ENCODE data around the gene SLC26A8.
"Not testable (repeated sequence)": the region's sequence is repeated elsewhere in the genome, so short reads cannot be mapped to it uniquely, and the experiment has no call there.

Gene SLC26A8

DNA sequence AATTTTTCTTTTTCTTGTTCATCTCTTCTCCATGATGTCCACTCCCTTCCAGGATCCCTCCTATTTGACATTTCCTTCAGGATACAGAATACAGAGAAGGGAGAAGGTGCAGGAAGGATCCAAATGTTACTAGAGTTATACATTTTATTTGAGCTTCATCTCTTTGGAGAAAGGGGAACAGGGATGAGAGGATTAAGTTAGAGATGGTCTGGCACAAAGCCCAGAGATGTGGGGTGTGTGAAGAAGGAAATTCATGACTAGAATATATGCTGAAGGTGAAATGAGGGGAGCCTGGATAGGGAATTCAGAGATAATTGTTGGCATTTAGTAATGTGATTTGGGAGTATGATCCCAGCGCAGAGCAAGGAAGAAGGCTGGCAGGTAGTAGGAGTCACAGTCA, 81.1 kb downstream of the SLC26A8 start:
- DNase-seq, result no peak
- Histone ChIP-seq H2AFZ (ENCODE audit: insufficient read depth, low read length, poor library complexity) (no peak overlapping the region), H3K4me2 (ENCODE audit: low read length) (no peak overlapping the region), H2BK120ac (ENCODE audit: insufficient read depth, low read length, poor library complexity) (no peak overlapping the region), H4K8ac (ENCODE audit: low read depth, low read length) (no peak overlapping the region), H3K27me3 (ENCODE audit: insufficient read depth, low read length) (no peaks in the 10 kb centered on the region), H4K12ac (ENCODE audit: low read depth, low read length) (no peak overlapping the region), H3K4me3 (ENCODE audit: low read depth, low read length) (no peak overlapping the region), H3K18ac (ENCODE audit: low read length) (no peak overlapping the region), H3K27ac (ENCODE audit: low read depth, low read length) (no peak overlapping the region), H3K79me1 (ENCODE audit: low read length) (no peaks in the 10 kb centered on the region), H3K4ac (ENCODE audit: low read depth, low read length) (no peak overlapping the region), H2BK5ac (ENCODE audit: low read depth, low read length, poor library complexity) (no peak overlapping the region), H2BK12ac (ENCODE audit: low read length) (no peak overlapping the region), H3K79me2 (ENCODE audit: control insufficient read depth, insufficient read depth, low read length, poor library complexity) (no peaks in the 10 kb centered on the region), H3K23ac (ENCODE audit: low read length) (no peak overlapping the region), H3K14ac (ENCODE audit: low read length) (no peak overlapping the region), H3K4me1 (ENCODE audit: control insufficient read depth in 1 of 2, insufficient read depth in 2 of 2, low read length in 2 of 2) (peaks cover 2 to 3% of the 10 kb centered on the region in 2 experiments), H3K9ac (ENCODE audit: low read length) (no peak overlapping the region), H4K91ac (ENCODE audit: low read depth, low read length) (no peak overlapping the region), H3K36me3 (ENCODE audit: control insufficient read depth in 1 of 2, insufficient read depth in 2 of 2, low read length in 2 of 2) (no peaks in the 10 kb centered on the region), H2AK5ac (ENCODE audit: low read length) (no peak overlapping the region), H3K9me3 (ENCODE audit: insufficient read depth, low read depth, low read length) (no peaks in the 10 kb centered on the region)
- WGBS (ENCODE audit: extremely low coverage, insufficient coverage, insufficient read length), result no CpG with 5 or more reads among the region's 1 CpG

- Histone ChIP-seq H3K4me3 (ENCODE audit: low read depth, low read length) (no peak overlapping the region), H2BK12ac (ENCODE audit: low read length) (no peak overlapping the region), H2BK120ac (ENCODE audit: insufficient read depth, low read length, poor library complexity) (no peak overlapping the region), H4K8ac (ENCODE audit: low read depth, low read length) (no peak overlapping the region), H3K18ac (ENCODE audit: low read length) (no peak overlapping the region), H3K9ac (ENCODE audit: low read length) (no peak overlapping the region), H3K27ac (ENCODE audit: low read depth, low read length) (no peak overlapping the region), H2AK5ac (ENCODE audit: low read length) (no peak overlapping the region), H3K4ac (ENCODE audit: low read depth, low read length) (no peak overlapping the region), H3K23ac (ENCODE audit: low read length) (no peak overlapping the region), H3K79me2 (ENCODE audit: control insufficient read depth, insufficient read depth, low read length, poor library complexity) (no peaks in the 10 kb centered on the region), H3K4me2 (ENCODE audit: low read length) (no peak overlapping the region), H3K4me1 (ENCODE audit: control insufficient read depth in 1 of 2, insufficient read depth in 2 of 2, low read length in 2 of 2) (peaks cover 2 to 3% of the 10 kb centered on the region in 2 experiments), H4K91ac (ENCODE audit: low read depth, low read length) (no peak overlapping the region), H3K79me1 (ENCODE audit: low read length) (no peaks in the 10 kb centered on the region), H3K14ac (ENCODE audit: low read length) (no peak overlapping the region), H3K27me3 (ENCODE audit: insufficient read depth, low read length) (no peaks in the 10 kb centered on the region), H3K36me3 (ENCODE audit: control insufficient read depth in 1 of 2, insufficient read depth in 2 of 2, low read length in 2 of 2) (no peaks in the 10 kb centered on the region), H2BK5ac (ENCODE audit: low read depth, low read length, poor library complexity) (no peak overlapping the region), H4K12ac (ENCODE audit: low read depth, low read length) (no peak overlapping the region), H2AFZ (ENCODE audit: insufficient read depth, low read length, poor library complexity) (no peak overlapping the region), H3K9me3 (ENCODE audit: insufficient read depth, low read depth, low read length) (no peaks in the 10 kb centered on the region)
- DNase-seq, result no peak
Measured at GRCh38 chr6:35942355-35942754, 82.1 kb downstream of the SLC26A8 start.

DNA sequence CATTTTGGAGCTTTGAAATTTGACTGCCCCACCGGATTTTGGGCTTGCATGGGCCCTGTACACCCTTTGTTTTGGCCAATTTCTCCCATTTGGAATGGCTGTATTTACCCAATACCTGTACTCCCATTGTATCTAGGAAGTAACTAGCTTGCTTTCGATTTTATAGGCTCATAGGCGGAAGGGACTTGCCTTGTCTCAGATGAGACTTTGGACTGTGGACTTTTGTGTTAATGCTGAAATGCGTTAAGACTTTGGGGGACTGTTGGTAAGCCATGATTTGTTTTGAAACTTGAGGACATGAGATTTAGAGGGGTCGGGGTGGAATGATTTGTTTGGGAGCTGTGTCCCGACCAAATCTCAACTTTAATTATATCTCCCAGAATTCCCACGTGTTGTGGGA, 83.3 kb downstream of the SLC26A8 start:
- H3K14ac ChIP-seq (ENCODE audit: low read length); H3K4me1 ChIP-seq (ENCODE audit: control insufficient read depth in 1 of 2, insufficient read depth in 2 of 2, low read length in 2 of 2); H4K91ac ChIP-seq (ENCODE audit: low read depth, low read length); H3K79me1 ChIP-seq (ENCODE audit: low read length); H3K4me3 ChIP-seq (ENCODE audit: low read depth, low read length); H3K9me3 ChIP-seq (ENCODE audit: insufficient read depth, low read depth, low read length); H3K4ac ChIP-seq (ENCODE audit: low read depth, low read length); H4K12ac ChIP-seq (ENCODE audit: low read depth, low read length); H3K79me2 ChIP-seq (ENCODE audit: control insufficient read depth, insufficient read depth, low read length, poor library complexity); H2AFZ ChIP-seq (ENCODE audit: insufficient read depth, low read length, poor library complexity); H3K36me3 ChIP-seq (ENCODE audit: control insufficient read depth in 1 of 2, insufficient read depth in 2 of 2, low read length in 2 of 2); H3K27ac ChIP-seq (ENCODE audit: low read depth, low read length); H3K23ac ChIP-seq (ENCODE audit: low read length); H3K27me3 ChIP-seq (ENCODE audit: insufficient read depth, low read length); H4K8ac ChIP-seq (ENCODE audit: low read depth, low read length); H3K18ac ChIP-seq (ENCODE audit: low read length); H2BK120ac ChIP-seq (ENCODE audit: insufficient read depth, low read length, poor library complexity); H2BK12ac ChIP-seq (ENCODE audit: low read length); H2AK5ac ChIP-seq (ENCODE audit: low read length); H3K4me2 ChIP-seq (ENCODE audit: low read length); H2BK5ac ChIP-seq (ENCODE audit: low read depth, low read length, poor library complexity); H3K9ac ChIP-seq (ENCODE audit: low read length); DNase-seq: not testable (repeated sequence)
- no CpG with 5 or more reads among the region's 7 CpGs for WGBS (ENCODE audit: extremely low coverage, insufficient coverage, insufficient read length)

- not testable (repeated sequence) for H3K79me2 ChIP-seq (ENCODE audit: control insufficient read depth, insufficient read depth, low read length, poor library complexity); H3K18ac ChIP-seq (ENCODE audit: low read length); DNase-seq; H3K4me2 ChIP-seq (ENCODE audit: low read length); H3K27me3 ChIP-seq (ENCODE audit: insufficient read depth, low read length); H3K27ac ChIP-seq (ENCODE audit: low read depth, low read length); H4K12ac ChIP-seq (ENCODE audit: low read depth, low read length); H3K4ac ChIP-seq (ENCODE audit: low read depth, low read length); H2BK5ac ChIP-seq (ENCODE audit: low read depth, low read length, poor library complexity); H2BK120ac ChIP-seq (ENCODE audit: insufficient read depth, low read length, poor library complexity); H3K14ac ChIP-seq (ENCODE audit: low read length); H2AK5ac ChIP-seq (ENCODE audit: low read length); H4K91ac ChIP-seq (ENCODE audit: low read depth, low read length); H2BK12ac ChIP-seq (ENCODE audit: low read length); H3K4me1 ChIP-seq (ENCODE audit: control insufficient read depth in 1 of 2, insufficient read depth in 2 of 2, low read length in 2 of 2); H3K79me1 ChIP-seq (ENCODE audit: low read length); H2AFZ ChIP-seq (ENCODE audit: insufficient read depth, low read length, poor library complexity); H3K4me3 ChIP-seq (ENCODE audit: low read depth, low read length); H3K23ac ChIP-seq (ENCODE audit: low read length); H3K9ac ChIP-seq (ENCODE audit: low read length); H4K8ac ChIP-seq (ENCODE audit: low read depth, low read length); H3K36me3 ChIP-seq (ENCODE audit: control insufficient read depth in 1 of 2, insufficient read depth in 2 of 2, low read length in 2 of 2); H3K9me3 ChIP-seq (ENCODE audit: insufficient read depth, low read depth, low read length)
- WGBS (ENCODE audit: extremely low coverage, insufficient coverage, insufficient read length), result no CpG with 5 or more reads among the region's 2 CpGs
Measured at GRCh38 chr6:35940014-35940413, 84.4 kb downstream of the SLC26A8 start.

DNA sequence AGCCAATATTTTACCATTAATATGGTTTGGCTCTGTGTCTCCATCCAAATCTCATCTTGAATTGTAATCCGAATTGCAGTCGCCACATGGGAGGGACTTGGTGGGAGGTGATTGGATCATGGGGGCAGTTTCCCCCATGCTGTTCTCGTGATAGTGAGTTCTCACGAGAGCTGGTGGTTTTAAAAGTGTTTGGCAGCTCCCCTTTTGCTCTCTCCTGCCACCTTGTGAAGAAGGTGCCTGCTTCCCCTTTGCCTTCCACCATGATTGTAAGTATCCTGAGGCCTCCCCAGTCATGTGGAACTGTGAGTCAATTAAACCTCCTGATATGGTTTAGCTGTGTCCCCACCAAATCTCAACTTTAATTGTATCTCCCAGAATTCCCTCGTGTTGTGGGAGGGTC, 85.2 kb downstream of the SLC26A8 start:
- H4K8ac ChIP-seq (ENCODE audit: low read depth, low read length); H3K4me2 ChIP-seq (ENCODE audit: low read length); H3K79me1 ChIP-seq (ENCODE audit: low read length); H3K4me3 ChIP-seq (ENCODE audit: low read depth, low read length); DNase-seq; H4K12ac ChIP-seq (ENCODE audit: low read depth, low read length); H3K9ac ChIP-seq (ENCODE audit: low read length); H3K14ac ChIP-seq (ENCODE audit: low read length); H3K36me3 ChIP-seq (ENCODE audit: control insufficient read depth in 1 of 2, insufficient read depth in 2 of 2, low read length in 2 of 2); H3K4ac ChIP-seq (ENCODE audit: low read depth, low read length); H3K4me1 ChIP-seq (ENCODE audit: control insufficient read depth in 1 of 2, insufficient read depth in 2 of 2, low read length in 2 of 2); H3K27ac ChIP-seq (ENCODE audit: low read depth, low read length); H3K79me2 ChIP-seq (ENCODE audit: control insufficient read depth, insufficient read depth, low read length, poor library complexity); H2AK5ac ChIP-seq (ENCODE audit: low read length); H2BK12ac ChIP-seq (ENCODE audit: low read length); H2BK5ac ChIP-seq (ENCODE audit: low read depth, low read length, poor library complexity); H4K91ac ChIP-seq (ENCODE audit: low read depth, low read length); H2BK120ac ChIP-seq (ENCODE audit: insufficient read depth, low read length, poor library complexity); H2AFZ ChIP-seq (ENCODE audit: insufficient read depth, low read length, poor library complexity); H3K23ac ChIP-seq (ENCODE audit: low read length); H3K18ac ChIP-seq (ENCODE audit: low read length); H3K9me3 ChIP-seq (ENCODE audit: insufficient read depth, low read depth, low read length); H3K27me3 ChIP-seq (ENCODE audit: insufficient read depth, low read length): not testable (repeated sequence)
- WGBS (ENCODE audit: extremely low coverage, insufficient coverage, insufficient read length), result no CpG with 5 or more reads among the region's 5 CpGs

Measured in trophoblast cell (in vitro differentiated cells and primary cell).